ENCODE data around the gene ADORA1.

DNA sequence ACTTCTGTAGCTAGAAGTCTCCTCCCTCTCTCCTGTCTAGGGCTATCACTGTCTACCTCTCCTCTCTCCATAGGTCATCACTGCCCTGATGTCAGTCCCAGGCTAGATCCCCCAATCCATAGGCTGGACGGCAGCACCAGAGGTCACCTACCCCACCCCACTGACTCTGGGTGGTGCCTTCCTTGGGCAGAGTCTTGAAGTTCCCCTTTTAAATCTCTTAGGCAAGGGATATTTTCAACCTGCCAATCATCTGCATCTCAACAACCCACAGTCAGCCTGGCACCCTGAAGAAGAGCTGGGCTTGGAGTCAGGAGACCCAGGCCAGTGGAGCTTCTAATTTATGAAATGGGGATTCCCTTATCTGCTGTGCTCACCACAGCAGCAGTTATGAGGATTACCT, 34.9 kb downstream of the ADORA1 start:
- TF ChIP-seq CTCF (conservative IDR thresholded peaks at IDR 0.05) (no peak), ZFX (IDR thresholded peaks at IDR 0.05) (no peak)
